ENCODE measurements around the gene TOMM7. TPM values are rescaled to one million over a fixed set of nuclear protein-coding genes. Genes with fewer than 3 reads are reported as not detected.
A peak's percentile ranks its signal among the peaks of the same experiment; 100 is the strongest.

The TOMM7 gene
- total RNA-seq, 1 donor from 2014 or later, result 324 TPM

- Mint-ChIP-seq H3K4me3 (no peak overlapping the region), H3K4me1 (peaks cover 65% of the 10 kb centered on the region), H3K27me3 (no peaks in the 10 kb centered on the region), H3K27ac (peak overlapping the region; percentile 19), H3K9me3 (no peaks in the 10 kb centered on the region), H3K36me3 (ENCODE audit: low read depth) (peaks cover 73% of the 10 kb centered on the region)
- ChIA-PET POLR2A (interaction anchor here (0.8 to 1.5 kb wide), 4 partner anchors 8 to 298 kb away, joined by 3 to 6 read pairs (median 4); no protein-coding TSS in a partner anchor), CTCF (interaction anchor here (0.7 to 1.8 kb wide), 6 partner anchors 11 to 299 kb away, joined by 3 to 4 read pairs (median 3); no protein-coding TSS in a partner anchor)
- intact Hi-C loops (cut with micrococcal nuclease), result loop anchor here (1.0 to 10.0 kb wide), 3 partner anchors 12 to 299 kb away; no protein-coding TSS in a partner anchor
- DNase-seq (no peak), ATAC-seq (ENCODE audit: low read depth) (no peak)
- no peak for TF ChIP-seq CTCF (IDR thresholded peaks at IDR 0.05)
Observed at GRCh38 chr7:22859641-22860290, 37.1 kb upstream of the TOMM7 start.

GRCh38 chr7:22858640-22859561, 36.3 kb upstream of the TOMM7 start:
- TF ChIP-seq CTCF (IDR thresholded peaks at IDR 0.05), result no peak
- ChIA-PET CTCF (interaction anchor here (1.2 kb wide), 1 partner anchor 10 kb away, joined by 4 read pairs; no protein-coding TSS in a partner anchor), POLR2A (interaction anchor here (1.3 to 1.5 kb wide), 2 partner anchors 9 to 27 kb away, joined by 4 to 6 read pairs; no protein-coding TSS in a partner anchor)
- Mint-ChIP-seq H3K4me1 (peaks cover 60% of the 10 kb centered on the region), H3K9me3 (no peaks in the 10 kb centered on the region), H3K27me3 (no peaks in the 10 kb centered on the region), H3K4me3 (peak overlapping the region; percentile 19), H3K27ac (peak overlapping the region; percentile 63), H3K36me3 (ENCODE audit: low read depth) (peaks cover 72% of the 10 kb centered on the region)
- ATAC-seq (ENCODE audit: low read depth) (no peak), DNase-seq (no peak)
- intact Hi-C loops (cut with micrococcal nuclease), result loop anchor here (1.0 to 10.0 kb wide), 2 partner anchors 12 to 194 kb away; no protein-coding TSS in a partner anchor

- intact Hi-C loops (cut with micrococcal nuclease), result loop anchor here (10.0 kb wide), 1 partner anchor 193 kb away; no protein-coding TSS in a partner anchor
- Mint-ChIP-seq H3K27ac (peak overlapping the region; percentile 63), H3K4me3 (peak overlapping the region; percentile 19), H3K9me3 (no peaks in the 10 kb centered on the region), H3K27me3 (no peaks in the 10 kb centered on the region), H3K36me3 (ENCODE audit: low read depth) (peaks cover 67% of the 10 kb centered on the region), H3K4me1 (peaks cover 63% of the 10 kb centered on the region)
- no peak for TF ChIP-seq CTCF (IDR thresholded peaks at IDR 0.05)
- ATAC-seq (ENCODE audit: low read depth), result no peak
- ChIA-PET POLR2A (interaction anchor here (0.7 to 1.3 kb wide), 4 partner anchors 10 to 260 kb away, joined by 3 to 5 read pairs (median 4); no protein-coding TSS in a partner anchor), CTCF (no interaction called here)
- no peak for DNase-seq
Observed at GRCh38 chr7:22858274-22858639, 35.6 kb upstream of the TOMM7 start.

GRCh38 chr7:22856416-22856815, 33.8 kb upstream of the TOMM7 start:
- ChIA-PET POLR2A (interaction anchor here (0.6 to 1.3 kb wide), 7 partner anchors 8 to 443 kb away, joined by 3 to 8 read pairs (median 5); partner anchors contain the start of gene MALSU1), CTCF (interaction anchor here (0.7 to 1.3 kb wide), 4 partner anchors 16 to 296 kb away, joined by 3 read pairs; no protein-coding TSS in a partner anchor)
- ATAC-seq (ENCODE audit: low read depth) (no peak), DNase-seq (no peak)
- Mint-ChIP-seq H3K27me3 (no peaks in the 10 kb centered on the region), H3K4me3 (peak overlapping the region; percentile 58), H3K27ac (peak overlapping the region; percentile 50), H3K4me1 (peaks cover 70% of the 10 kb centered on the region), H3K36me3 (ENCODE audit: low read depth) (peaks cover 54% of the 10 kb centered on the region), H3K9me3 (no peaks in the 10 kb centered on the region)
- intact Hi-C loops (cut with micrococcal nuclease), result loop anchor here (10.0 kb wide), 1 partner anchor 192 kb away; no protein-coding TSS in a partner anchor
- TF ChIP-seq CTCF (IDR thresholded peaks at IDR 0.05), result no peak
